GM12873 (cell line): Measurements from ENCODE around the gene ANKRD1.

Source experiments
- CTCF ChIP-seq: IDR thresholded peaks from 2 replicates; pipeline ENCODE4 v1.5.1; 2012; ENCODE audit warnings: low read depth, mild to moderate bottlenecking, moderate library complexity, low read length, control low read depth; ENCODE audit not compliant: insufficient read depth; ENCODE audit errors: missing control alignments

ANKRD1 gene

GRCh38 chr10:90930070-90930837, 9.4 kb upstream of the ANKRD1 start:
- no peak for TF ChIP-seq CTCF

GRCh38 chr10:90929179-90929578, 8.3 kb upstream of the ANKRD1 start:
- TF ChIP-seq CTCF = no peak

- no peak for TF ChIP-seq CTCF
These were observed 6.4 kb upstream of the ANKRD1 start for GRCh38 chr10:90927293-90927692.

GRCh38 chr10:90925079-90926029, 4.5 kb upstream of the ANKRD1 start:
- TF ChIP-seq CTCF = no peak

- TF ChIP-seq CTCF = no peak
These were observed 3.7 kb upstream of the ANKRD1 start for GRCh38 chr10:90924552-90924951.

- no peak for TF ChIP-seq CTCF
These were observed 2.3 kb upstream of the ANKRD1 start for GRCh38 chr10:90923111-90923731.

- no peak for TF ChIP-seq CTCF
These were observed 1.0 kb upstream of the ANKRD1 start for GRCh38 chr10:90921906-90922305.
